PC-9 (cell line): ENCODE measurements around the gene SNRNP35.

Experiments used
- EZH2 ChIP-seq: fragments of 200-600 bp; sonication (generic); IDR thresholded peaks from 2 replicates; pipeline ENCODE4 v1.8.0; 2017; ENCODE audit warnings: antibody characterized with exemption, low read depth
- TF ChIP-seq, protein P1 (sequence below): fragments of 200-600 bp; sonication (generic); conservative IDR thresholded peaks from 2 replicates; pipeline ENCODE4 v1.6.1; 2017; ENCODE audit warnings: mixed run types, antibody characterized with exemption, mild to moderate bottlenecking, moderate library complexity

GRCh38 chr12:123427036-123427769 is 30.7 kb upstream of the SNRNP35 start:
- TF ChIP-seq, protein P1, sequence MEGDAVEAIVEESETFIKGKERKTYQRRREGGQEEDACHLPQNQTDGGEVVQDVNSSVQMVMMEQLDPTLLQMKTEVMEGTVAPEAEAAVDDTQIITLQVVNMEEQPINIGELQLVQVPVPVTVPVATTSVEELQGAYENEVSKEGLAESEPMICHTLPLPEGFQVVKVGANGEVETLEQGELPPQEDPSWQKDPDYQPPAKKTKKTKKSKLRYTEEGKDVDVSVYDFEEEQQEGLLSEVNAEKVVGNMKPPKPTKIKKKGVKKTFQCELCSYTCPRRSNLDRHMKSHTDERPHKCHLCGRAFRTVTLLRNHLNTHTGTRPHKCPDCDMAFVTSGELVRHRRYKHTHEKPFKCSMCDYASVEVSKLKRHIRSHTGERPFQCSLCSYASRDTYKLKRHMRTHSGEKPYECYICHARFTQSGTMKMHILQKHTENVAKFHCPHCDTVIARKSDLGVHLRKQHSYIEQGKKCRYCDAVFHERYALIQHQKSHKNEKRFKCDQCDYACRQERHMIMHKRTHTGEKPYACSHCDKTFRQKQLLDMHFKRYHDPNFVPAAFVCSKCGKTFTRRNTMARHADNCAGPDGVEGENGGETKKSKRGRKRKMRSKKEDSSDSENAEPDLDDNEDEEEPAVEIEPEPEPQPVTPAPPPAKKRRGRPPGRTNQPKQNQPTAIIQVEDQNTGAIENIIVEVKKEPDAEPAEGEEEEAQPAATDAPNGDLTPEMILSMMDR = no peak
- TF ChIP-seq EZH2 = no peak
